ENCODE measurements around the gene TMEM242. TPM values are rescaled to one million over a fixed set of nuclear protein-coding genes. Genes with fewer than 3 reads are reported as not detected.

Gene TMEM242
- total RNA-seq, 4 donors from 2014 or later: 5.4 to 9.8 (median 6.0) TPM

DNA sequence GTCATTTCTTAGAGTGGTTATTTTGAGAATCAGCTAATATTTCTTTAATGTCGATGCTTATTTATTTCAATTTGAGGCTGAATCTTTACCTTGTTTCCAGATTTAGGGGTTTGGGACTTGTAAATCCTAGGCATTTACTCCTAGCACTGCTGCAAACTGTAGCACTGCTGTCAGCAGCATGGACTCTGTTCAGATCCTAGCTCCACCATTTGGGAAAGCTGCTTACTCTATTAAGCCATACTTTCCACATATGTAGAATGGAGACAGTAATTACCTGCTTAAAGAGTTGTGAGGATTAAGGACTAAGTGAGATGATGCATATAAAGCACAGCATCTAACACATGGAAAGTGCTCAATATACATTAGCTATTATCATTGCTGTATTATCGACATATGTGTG lies 28.7 kb downstream of the TMEM242 start:
- TF ChIP-seq, protein P1, sequence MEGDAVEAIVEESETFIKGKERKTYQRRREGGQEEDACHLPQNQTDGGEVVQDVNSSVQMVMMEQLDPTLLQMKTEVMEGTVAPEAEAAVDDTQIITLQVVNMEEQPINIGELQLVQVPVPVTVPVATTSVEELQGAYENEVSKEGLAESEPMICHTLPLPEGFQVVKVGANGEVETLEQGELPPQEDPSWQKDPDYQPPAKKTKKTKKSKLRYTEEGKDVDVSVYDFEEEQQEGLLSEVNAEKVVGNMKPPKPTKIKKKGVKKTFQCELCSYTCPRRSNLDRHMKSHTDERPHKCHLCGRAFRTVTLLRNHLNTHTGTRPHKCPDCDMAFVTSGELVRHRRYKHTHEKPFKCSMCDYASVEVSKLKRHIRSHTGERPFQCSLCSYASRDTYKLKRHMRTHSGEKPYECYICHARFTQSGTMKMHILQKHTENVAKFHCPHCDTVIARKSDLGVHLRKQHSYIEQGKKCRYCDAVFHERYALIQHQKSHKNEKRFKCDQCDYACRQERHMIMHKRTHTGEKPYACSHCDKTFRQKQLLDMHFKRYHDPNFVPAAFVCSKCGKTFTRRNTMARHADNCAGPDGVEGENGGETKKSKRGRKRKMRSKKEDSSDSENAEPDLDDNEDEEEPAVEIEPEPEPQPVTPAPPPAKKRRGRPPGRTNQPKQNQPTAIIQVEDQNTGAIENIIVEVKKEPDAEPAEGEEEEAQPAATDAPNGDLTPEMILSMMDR (IDR thresholded peaks at IDR 0.05; ENCODE audit: low read depth): no peak

DNA sequence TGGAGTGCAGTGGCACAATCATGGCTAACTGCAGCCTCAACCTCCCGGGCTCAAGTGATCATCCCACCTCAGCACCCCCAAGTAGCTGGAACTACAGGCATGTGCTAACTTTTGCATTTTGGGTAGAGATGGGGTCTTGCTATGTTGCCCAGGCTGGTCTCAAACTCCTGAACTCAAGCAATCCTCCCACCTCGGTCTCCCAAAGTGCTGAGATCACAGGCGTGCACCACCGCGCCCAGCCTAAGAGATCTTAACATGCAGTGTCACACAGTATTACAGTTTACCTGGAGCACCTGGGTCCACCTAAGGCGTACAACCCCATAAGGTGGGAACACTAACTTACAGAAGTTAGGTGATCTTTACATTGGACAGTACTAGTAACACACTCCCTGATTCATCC lies 29.5 kb downstream of the TMEM242 start:
- TF ChIP-seq, protein P1 (IDR thresholded peaks at IDR 0.05; ENCODE audit: low read depth): no peak

DNA sequence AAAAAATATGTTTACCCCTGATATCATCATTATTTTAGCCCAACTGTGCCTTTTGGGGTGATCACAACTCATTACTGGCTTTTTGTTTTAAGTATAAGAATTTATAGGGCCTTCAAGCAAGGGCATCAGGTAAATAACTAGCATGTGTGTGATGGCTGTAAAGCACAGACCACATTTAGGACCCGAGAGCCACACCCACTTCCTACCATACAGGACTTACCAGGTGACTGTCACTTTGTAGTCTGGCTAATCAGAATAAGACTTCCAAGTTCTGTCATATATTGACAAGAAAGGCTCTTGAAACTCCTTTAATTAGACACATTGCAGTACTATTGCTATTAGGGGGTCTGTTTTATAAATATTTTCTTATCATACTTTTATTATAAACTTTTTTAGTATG lies 31.1 kb downstream of the TMEM242 start:
- TF ChIP-seq, protein P1 (IDR thresholded peaks at IDR 0.05; ENCODE audit: low read depth): no peak

DNA sequence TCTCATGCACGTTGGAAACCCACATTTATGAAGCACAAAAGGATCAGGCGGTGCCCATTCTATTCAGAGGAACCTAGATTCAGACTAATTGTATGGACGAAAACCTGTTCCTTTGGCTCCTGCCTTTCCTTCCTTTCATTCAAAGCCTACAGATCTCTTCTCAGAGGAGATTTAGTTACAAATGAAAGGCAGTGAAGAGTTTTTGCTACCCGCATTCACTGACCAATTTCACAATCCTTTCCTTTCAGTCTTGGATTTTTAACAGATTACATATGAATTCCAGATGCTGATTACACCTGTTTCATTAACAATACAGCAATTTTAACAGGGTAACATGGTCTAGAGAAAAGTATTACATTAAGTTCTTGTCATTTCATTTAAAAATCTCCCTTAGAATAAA lies 32.0 kb downstream of the TMEM242 start:
- TF ChIP-seq, protein P1 (IDR thresholded peaks at IDR 0.05; ENCODE audit: low read depth): no peak

DNA sequence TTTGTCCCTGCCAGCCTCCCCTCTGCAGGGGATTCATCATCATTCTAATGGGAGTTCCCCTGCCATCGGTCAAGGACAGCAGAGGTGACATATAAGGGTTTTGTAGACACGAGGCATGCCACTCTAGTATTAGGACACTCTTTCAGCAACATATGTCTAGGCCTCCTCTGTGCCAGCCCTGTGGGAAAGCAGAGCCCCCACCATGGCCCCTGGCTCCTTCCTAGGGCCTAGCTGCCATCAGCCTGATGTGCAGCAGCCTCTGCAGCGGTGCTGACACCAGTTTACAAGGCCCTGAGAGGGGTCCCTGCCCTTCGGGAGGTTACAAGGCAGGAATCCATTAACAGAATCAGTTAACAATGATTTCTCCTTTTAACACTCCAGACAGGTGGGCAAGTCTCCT lies 32.5 kb downstream of the TMEM242 start:
- TF ChIP-seq, protein P1 (IDR thresholded peaks at IDR 0.05; ENCODE audit: low read depth): no peak

DNA sequence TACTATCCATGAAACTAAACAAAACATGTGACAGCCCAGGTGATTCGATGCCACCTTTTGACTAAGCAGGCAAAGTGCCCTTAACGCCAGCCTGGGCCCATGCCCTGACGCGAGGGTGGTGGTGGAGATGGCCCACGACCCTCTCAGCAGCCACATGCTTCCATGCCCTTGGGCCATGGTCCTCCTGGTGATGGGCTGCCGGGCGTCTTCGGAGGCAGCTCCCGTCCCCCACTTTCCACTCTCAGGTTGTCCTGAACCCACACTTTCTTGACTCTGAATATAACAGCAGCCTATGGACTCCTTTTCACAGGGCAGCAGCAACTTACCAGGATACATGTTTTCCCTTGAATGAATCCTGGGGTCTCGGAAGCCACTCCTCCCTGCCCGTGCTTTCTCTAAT lies 33.6 kb downstream of the TMEM242 start:
- TF ChIP-seq, protein P1 (IDR thresholded peaks at IDR 0.05; ENCODE audit: low read depth): no peak

DNA sequence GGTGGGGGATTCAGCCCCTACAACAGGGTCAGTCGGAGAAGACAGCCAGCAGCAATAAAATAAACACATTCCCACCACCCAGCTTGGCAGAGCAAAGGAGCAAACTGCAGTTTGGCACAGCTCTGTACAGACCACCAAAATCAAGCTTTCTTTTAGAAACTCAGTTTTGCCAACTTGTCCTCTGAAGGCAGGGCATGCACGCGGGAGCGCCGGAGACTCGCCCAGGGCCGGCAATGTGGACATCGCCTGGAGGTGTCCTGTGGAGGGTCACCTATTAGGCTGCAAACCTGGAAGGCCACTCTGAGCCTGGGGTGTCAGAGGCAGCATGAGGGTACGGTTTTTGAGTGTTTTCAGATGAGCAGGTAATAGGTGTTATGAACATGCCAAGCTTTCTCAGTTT lies 34.7 kb downstream of the TMEM242 start:
- TF ChIP-seq, protein P1 (IDR thresholded peaks at IDR 0.05; ENCODE audit: low read depth): no peak
